Skin epidermis (tissue), 12 donors: Measurements from ENCODE around the gene PSMB11.

ENCODE experiments used
- H3K27ac ChIP-seq, 21 experiments: fragments of 200-600 bp; sonication (generic) in 11 of 21; one replicate each; pipeline ENCODE4 v1.5.0; 2020; ENCODE audit warnings: mild to moderate bottlenecking in 3 of 21, inconsistent platforms in 2 of 21, moderate library complexity in 2 of 21
- H3K4me3 ChIP-seq, 7 experiments: fragments of 200-600 bp; sonication (generic) in 2 of 7; one replicate each; pipeline ENCODE4 v1.5.0; 2020; ENCODE audit warnings: inconsistent platforms in 2 of 7, mild to moderate bottlenecking in 2 of 7, moderate library complexity in 1 of 7

The PSMB11 gene

GRCh38 chr14:23056145-23056955, 14.3 kb downstream of the PSMB11 start:
- peak overlapping the region in 6 of 7 experiments; percentile 58 to 77 (median 62) for H3K4me3 ChIP-seq
- H3K27ac ChIP-seq: peak overlapping the region in 3 of 21 experiments; percentile 32 to 70 (median 62)

- Histone ChIP-seq H3K4me3 (peak within 1 kb of the TSS; percentile 58 to 77 (median 62)), H3K27ac (peak within 1 kb of the TSS in 17 of 21 experiments; percentile 9 to 80 (median 59))
These were observed 15.1 kb downstream of the PSMB11 start, which contains the start of gene CDH24 for GRCh38 chr14:23056956-23057756. Gene CDH24, minus strand, starts transcription at chr14:23057520. Its CDS starts 1,787 bp downstream, at chr14:23055733.

GRCh38 chr14:23057757-23058653, 16.0 kb downstream of the PSMB11 start:
- Histone ChIP-seq H3K27ac (peak overlapping the region in 14 of 21 experiments; percentile 9 to 79 (median 56)), H3K4me3 (peak overlapping the region; percentile 58 to 77 (median 62))

GRCh38 chr14:23058654-23059504, 16.9 kb downstream of the PSMB11 start:
- Histone ChIP-seq H3K27ac (peak overlapping the region in 1 of 21 experiments; percentile 65), H3K4me3 (no peak overlapping the region)

- Histone ChIP-seq H3K27ac (peak overlapping the region in 1 of 21 experiments; percentile 7), H3K4me3 (no peak overlapping the region)
These were observed 18.7 kb downstream of the PSMB11 start for GRCh38 chr14:23060536-23061260.

GRCh38 chr14:23062002-23062401, 20.0 kb downstream of the PSMB11 start:
- Histone ChIP-seq H3K4me3 (no peak overlapping the region), H3K27ac (peak overlapping the region in 2 of 21 experiments; percentile 17 to 40)

- Histone ChIP-seq H3K27ac (no peak overlapping the region), H3K4me3 (no peak overlapping the region)
These were observed 21.6 kb downstream of the PSMB11 start for GRCh38 chr14:23063601-23064000.

GRCh38 chr14:23066368-23066767, 24.4 kb downstream of the PSMB11 start:
- Histone ChIP-seq H3K27ac (peak overlapping the region in 1 of 21 experiments; percentile 1), H3K4me3 (no peak overlapping the region)

- H3K4me3 ChIP-seq: no peak overlapping the region
- H3K27ac ChIP-seq: no peak overlapping the region
These were observed 25.1 kb downstream of the PSMB11 start for GRCh38 chr14:23066855-23067744.

GRCh38 chr14:23067847-23068788, 26.1 kb downstream of the PSMB11 start:
- Histone ChIP-seq H3K27ac (peak overlapping the region in 1 of 21 experiments; percentile 5), H3K4me3 (no peak overlapping the region)

- Histone ChIP-seq H3K27ac (peak overlapping the region in 3 of 21 experiments; percentile 5 to 48 (median 47)), H3K4me3 (no peak overlapping the region)
These were observed 26.9 kb downstream of the PSMB11 start for GRCh38 chr14:23068789-23069412.

GRCh38 chr14:23069413-23069806, 27.4 kb downstream of the PSMB11 start:
- Histone ChIP-seq H3K27ac (peak overlapping the region in 4 of 21 experiments; percentile 5 to 72 (median 48)), H3K4me3 (no peak overlapping the region)

GRCh38 chr14:23070262-23071129, 28.5 kb downstream of the PSMB11 start:
- Histone ChIP-seq H3K4me3 (peak overlapping the region; percentile 44 to 61 (median 59)), H3K27ac (peak overlapping the region in 20 of 21 experiments; percentile 54 to 91 (median 81))

GRCh38 chr14:23071244-23071920, 29.4 kb downstream of the PSMB11 start:
- Histone ChIP-seq H3K4me3 (peak overlapping the region; percentile 44 to 61 (median 59)), H3K27ac (peak overlapping the region in 20 of 21 experiments; percentile 54 to 91 (median 81))
